ENCODE measurements around the gene EFCC1. TPM values are rescaled to one million over a fixed set of nuclear protein-coding genes. Genes with fewer than 3 reads are reported as not detected.

EFCC1 gene
- total RNA-seq, 1 donor = not detected

GRCh38 chr3:128987302-128988100, 13.6 kb upstream of the EFCC1 start:
- no peak overlapping the region for H3K4me3 ChIP-seq (ENCODE audit: low read depth, low read length)
- TF ChIP-seq, protein P1, sequence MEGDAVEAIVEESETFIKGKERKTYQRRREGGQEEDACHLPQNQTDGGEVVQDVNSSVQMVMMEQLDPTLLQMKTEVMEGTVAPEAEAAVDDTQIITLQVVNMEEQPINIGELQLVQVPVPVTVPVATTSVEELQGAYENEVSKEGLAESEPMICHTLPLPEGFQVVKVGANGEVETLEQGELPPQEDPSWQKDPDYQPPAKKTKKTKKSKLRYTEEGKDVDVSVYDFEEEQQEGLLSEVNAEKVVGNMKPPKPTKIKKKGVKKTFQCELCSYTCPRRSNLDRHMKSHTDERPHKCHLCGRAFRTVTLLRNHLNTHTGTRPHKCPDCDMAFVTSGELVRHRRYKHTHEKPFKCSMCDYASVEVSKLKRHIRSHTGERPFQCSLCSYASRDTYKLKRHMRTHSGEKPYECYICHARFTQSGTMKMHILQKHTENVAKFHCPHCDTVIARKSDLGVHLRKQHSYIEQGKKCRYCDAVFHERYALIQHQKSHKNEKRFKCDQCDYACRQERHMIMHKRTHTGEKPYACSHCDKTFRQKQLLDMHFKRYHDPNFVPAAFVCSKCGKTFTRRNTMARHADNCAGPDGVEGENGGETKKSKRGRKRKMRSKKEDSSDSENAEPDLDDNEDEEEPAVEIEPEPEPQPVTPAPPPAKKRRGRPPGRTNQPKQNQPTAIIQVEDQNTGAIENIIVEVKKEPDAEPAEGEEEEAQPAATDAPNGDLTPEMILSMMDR (IDR thresholded peaks at IDR 0.05; ENCODE audit: insufficient read depth, low read length) = no peak
- no peak for DNase-seq (ENCODE audit: low read depth)

- no peak overlapping the region for H3K4me3 ChIP-seq (ENCODE audit: low read depth, low read length)
- TF ChIP-seq, protein P1 (IDR thresholded peaks at IDR 0.05; ENCODE audit: insufficient read depth, low read length) = no peak
- no peak for DNase-seq (ENCODE audit: low read depth)
These were observed 12.8 kb upstream of the EFCC1 start for GRCh38 chr3:128988286-128988685.

DNA sequence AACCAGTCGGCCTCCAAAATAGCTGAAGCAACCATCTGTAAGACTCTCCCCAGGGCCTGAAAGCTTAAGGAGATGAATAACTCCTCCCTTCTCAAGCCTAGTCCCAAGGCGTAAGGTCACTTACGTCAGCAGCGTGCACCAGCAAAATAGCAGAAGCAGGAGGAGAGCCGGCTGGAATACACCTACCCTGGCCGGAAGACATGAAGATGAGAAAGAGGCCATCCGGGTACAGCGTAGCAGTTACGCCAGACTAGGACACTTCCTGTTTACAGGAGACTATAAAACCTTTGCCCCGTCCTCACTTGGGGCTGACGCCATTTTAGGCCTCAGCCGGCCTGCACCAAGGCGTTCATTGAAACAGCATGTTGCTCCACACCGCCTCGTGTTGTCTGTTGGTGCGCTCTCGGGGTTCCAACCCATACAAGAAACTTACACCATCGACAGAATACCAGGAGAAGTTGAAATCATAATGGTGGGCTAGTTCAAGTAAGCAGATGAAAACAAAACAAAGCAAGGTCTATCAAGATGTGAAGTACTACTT, 9.7 kb upstream of the EFCC1 start:
- TF ChIP-seq, protein P1 (IDR thresholded peaks at IDR 0.05; ENCODE audit: insufficient read depth, low read length) = no peak
- no peak overlapping the region for H3K4me3 ChIP-seq (ENCODE audit: low read depth, low read length)
- no peak for DNase-seq (ENCODE audit: low read depth)

- H3K4me3 ChIP-seq (ENCODE audit: low read depth, low read length) = no peak overlapping the region
- no peak for DNase-seq (ENCODE audit: low read depth)
- TF ChIP-seq, protein P1 (IDR thresholded peaks at IDR 0.05; ENCODE audit: insufficient read depth, low read length) = no peak
These were observed 8.1 kb upstream of the EFCC1 start for GRCh38 chr3:128992926-128993460.

DNA sequence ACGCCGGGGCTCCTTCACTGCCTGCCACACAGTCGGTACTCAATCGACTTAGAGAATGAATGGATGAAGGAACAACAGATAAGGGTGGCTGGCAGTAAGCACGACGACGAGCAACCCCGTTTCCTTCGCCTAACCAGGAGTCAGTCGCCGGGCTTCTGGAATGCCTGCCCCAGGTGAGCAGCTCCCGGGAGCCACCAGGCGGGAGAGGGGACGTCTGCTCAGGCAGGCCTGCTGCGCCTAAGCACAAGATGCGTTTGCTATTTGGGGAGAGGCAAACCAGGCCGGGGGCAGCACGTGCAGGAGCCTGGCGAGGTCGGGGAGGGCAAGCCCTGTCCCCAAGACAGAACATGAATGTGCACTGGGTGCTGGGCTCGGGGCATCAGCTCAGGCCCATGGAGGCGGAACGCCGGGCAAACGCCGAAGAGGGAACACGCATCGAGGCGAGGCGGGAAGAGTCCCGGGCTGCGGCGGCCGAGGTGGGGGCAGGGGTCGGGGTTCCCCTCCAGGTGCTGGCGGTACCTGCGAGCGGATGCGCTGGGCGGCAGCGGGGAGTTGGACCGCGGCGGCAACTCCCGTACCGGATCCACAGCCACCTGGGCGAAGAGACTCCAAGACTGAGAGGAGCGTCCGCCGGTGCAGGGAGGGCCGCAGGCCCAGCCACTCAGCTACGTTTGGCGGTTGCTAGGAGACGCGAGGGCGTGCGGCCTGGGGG, 7.5 kb upstream of the EFCC1 start, which contains the start of gene CFAP92:
Gene CFAP92, minus strand, starts transcription at position 616 of the 712 bp plus-strand sequence. CDS start 772 bp downstream, outside the sequence.
- peak; percentile 39 for DNase-seq (ENCODE audit: low read depth)
- TF ChIP-seq, protein P1 (IDR thresholded peaks at IDR 0.05; ENCODE audit: insufficient read depth, low read length) = no peak
- H3K4me3 ChIP-seq (ENCODE audit: low read depth, low read length) = peak within 1 kb of the TSS; percentile 51

DNA sequence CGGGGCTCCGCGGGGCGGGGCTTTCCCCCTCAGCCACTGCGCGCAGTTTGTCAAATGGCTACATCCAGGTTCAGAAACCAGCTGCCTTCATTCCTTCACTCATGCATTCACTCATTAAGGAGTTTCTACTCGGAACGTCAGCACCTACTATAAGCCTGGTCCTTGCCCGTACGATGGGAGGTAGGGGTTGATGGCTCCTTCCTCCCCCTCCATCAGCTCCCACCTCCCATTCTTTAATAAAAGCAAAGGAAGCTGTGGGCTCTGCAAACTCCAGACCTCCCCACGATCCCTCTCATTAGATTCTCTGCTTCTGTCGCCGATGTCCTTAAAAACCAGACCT, 7.0 kb upstream of the EFCC1 start:
- TF ChIP-seq, protein P1 (IDR thresholded peaks at IDR 0.05; ENCODE audit: insufficient read depth, low read length) = no peak
- peak overlapping the region; percentile 51 for H3K4me3 ChIP-seq (ENCODE audit: low read depth, low read length)
- DNase-seq (ENCODE audit: low read depth) = no peak
